ENCODE results near the gene HP1BP3. TPM values are rescaled to one million over a fixed set of nuclear protein-coding genes. Genes with fewer than 3 reads are reported as not detected.
A peak's percentile ranks its signal among the peaks of the same experiment; 100 is the strongest.
"Not testable (repeated sequence)": the region's sequence is repeated elsewhere in the genome, so short reads cannot be mapped to it uniquely, and the experiment has no call there.

HP1BP3 gene
- total and polyA plus RNA-seq, 5 experiments from 2014 or later = 220 to 362 (median 282) TPM

DNA sequence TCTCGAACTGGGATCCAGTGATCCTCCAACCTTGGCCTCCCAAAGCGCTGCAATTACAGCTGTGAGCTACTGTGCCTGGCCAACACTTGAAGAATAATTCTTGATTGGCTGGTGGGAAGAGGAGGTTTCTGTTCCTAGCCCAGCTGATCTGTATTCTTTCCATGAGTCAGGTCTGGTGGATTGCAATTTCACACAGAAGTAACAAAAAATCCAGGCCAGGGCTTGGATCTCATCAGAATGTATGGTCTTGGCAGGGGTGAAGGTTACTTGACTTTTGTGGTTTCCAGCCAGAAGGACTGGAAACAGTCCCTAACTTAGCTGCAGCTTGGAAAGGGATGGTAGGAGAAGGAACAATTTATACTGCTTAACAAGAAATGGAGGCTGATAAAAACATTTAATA is 5.1 kb upstream of the HP1BP3 start:
- Mint-ChIP-seq H3K27ac (no peak overlapping the region), H3K36me3 (no peaks in the 10 kb centered on the region), H3K4me3 (no peak overlapping the region), H3K27me3 (no peaks in the 10 kb centered on the region), H3K4me1 (peaks cover 2 to 10% (median 8%) of the 10 kb centered on the region in 4 donors), H3K9me3 (no peaks in the 10 kb centered on the region)
- DNase-seq = no peak
- POLR2A ChIA-PET = no interaction called here
- ATAC-seq = no peak

DNA sequence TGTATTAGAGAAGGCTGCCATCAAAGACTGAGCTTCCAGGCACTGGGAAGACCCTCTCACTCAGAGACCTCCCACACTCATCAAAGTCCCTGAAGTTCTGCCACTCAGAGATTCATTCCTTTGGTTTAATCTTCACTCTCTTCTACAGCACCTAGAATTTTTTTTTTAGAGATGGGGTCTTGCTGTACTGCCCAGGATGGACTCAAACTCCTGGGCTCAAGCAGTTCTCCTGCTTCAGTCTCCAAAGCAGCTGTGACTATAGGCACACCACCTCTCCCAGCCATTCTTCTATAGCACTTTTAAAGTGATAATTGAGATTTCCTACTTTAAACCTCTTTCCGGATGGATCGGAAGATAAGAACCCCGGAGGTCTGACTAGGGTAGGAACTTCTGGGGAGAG is 3.7 kb upstream of the HP1BP3 start:
- Mint-ChIP-seq H3K36me3 (no peaks in the 10 kb centered on the region), H3K27ac (no peak overlapping the region), H3K27me3 (no peaks in the 10 kb centered on the region), H3K4me3 (no peak overlapping the region), H3K4me1 (peaks cover 4 to 14% (median 10%) of the 10 kb centered on the region in 4 donors), H3K9me3 (no peaks in the 10 kb centered on the region)
- ATAC-seq (no peak), DNase-seq (no peak)
- POLR2A ChIA-PET = no interaction called here

DNA sequence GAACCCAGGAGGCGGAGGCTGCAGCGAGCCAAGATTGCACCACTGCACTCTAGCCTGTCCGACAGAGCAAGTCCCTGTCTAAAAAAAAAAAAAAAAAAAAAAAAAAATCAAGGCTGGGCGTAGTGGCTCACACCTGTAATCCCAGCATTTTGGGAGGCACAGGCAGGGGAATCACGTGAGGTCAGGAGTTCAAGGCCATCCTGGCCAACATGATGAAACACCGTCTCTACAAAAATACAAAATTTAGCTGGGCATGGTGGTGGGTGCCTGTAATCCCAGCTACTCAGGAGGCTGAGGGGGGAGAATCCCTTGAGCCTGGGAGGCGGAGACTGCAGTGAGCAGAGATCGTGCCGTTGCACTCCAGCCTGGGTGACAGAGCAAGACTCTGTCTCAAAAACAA is 2.5 kb upstream of the HP1BP3 start:
- POLR2A ChIA-PET, H3K36me3 Mint-ChIP-seq, ATAC-seq, H3K27me3 Mint-ChIP-seq, H3K9me3 Mint-ChIP-seq, DNase-seq, H3K27ac Mint-ChIP-seq: not testable (repeated sequence)
- Mint-ChIP-seq H3K4me1 (peaks cover 7 to 26% (median 19%) of the 10 kb centered on the region in 4 donors), H3K4me3 (peak overlapping the region in 1 of 10 donors; percentile 58)

DNA sequence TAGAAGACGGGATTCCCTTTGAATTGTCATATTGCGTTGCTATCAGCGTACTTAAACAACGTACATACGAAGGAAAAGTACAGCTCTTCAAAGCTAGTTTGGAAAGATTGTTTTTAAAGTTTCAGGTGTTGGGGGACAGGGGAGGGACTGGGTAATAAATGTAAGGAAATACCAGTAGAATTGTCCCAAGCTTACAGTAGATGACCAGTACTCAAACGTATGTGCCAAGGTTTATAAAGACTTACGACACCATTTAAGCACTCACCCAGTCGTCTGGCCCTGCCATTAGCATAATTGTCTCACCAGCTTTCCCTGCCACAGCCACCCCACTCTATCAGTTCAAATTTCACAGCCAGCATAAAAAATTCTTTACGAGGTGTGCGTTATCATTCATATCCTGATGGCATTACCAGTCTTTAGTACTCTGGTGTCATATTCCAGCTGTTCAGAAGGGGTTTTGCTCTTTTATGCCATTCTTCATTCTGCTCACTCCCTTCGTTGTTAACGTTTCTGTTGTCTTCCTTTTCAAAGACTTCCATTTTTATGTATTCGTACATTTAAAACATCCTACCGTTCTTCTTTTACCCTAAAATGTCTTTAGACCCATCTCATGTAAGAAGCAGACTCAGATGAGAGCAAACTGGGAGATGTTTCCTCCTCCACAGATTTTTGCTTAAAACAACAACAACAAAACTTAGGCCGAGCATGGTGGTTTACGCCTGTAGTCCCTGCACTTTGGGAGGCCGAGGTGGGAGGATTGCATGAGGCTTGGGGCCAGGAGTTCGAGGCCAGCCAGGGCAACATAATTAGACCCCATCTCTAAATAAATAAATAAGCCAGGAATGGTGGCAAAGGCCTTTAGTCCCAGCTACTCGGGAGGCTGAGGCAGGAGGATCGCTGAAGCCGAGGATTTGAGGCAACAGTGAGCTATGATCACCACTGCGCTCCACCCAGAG is 1.0 kb upstream of the HP1BP3 start:
- H3K27ac Mint-ChIP-seq = peak overlapping the region; percentile 94 to 99 (median 98)
- H3K36me3 Mint-ChIP-seq = no peaks in the 10 kb centered on the region
- no peaks in the 10 kb centered on the region for H3K27me3 Mint-ChIP-seq
- ATAC-seq (no peak), DNase-seq (peak in 1 of 10 donors; percentile 3)
- peaks cover 10 to 41% (median 28%) of the 10 kb centered on the region in 4 donors for H3K4me1 Mint-ChIP-seq
- H3K4me3 Mint-ChIP-seq = peak overlapping the region; percentile 93 to 99 (median 96)
- POLR2A ChIA-PET = interaction anchor here (1.2 to 2.4 kb wide), 7 partner anchors 10 to 537 kb away, joined by 3 to 23 read pairs (median 5); partner anchors contain the start of genes DDOST and SH2D5
- no peaks in the 10 kb centered on the region for H3K9me3 Mint-ChIP-seq

DNA sequence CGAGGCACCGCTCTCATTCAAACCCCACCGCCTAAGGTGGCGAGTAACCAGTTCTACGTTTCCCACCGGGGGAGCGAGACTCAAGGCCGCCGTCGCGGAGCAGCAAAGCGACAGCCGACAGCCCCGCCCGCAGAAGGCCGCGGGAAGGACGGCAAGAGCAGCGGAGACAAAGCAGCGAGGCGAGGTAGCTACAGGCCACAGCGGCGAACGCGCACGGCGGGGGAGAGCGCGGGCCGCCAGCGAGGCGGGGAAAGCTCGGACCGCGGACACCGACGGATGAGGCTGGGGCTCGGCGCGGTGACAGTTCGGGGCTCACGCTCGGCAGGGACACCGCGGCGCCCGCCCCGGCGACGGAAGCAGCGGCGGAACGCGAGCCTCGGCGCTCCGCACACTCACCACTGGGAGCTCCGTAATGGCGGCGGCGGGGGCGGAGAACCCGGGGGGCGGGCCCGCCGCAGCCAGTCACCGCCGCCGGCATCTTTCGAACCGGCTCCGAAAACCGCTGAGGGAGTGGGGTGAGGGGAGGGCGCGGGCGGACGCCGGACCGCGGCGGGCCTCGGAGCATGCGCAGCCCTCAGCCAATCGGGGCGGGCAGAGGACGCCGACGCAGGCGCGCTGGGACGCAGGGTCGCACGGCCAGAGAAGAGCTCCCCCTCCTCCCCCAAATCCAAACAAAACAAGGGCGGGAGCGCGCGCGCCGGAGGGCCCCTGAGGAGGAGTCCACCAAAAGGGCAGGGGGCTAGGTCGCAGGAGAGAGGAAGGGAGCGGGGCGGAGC is 666 bp downstream of the HP1BP3 start:
- Mint-ChIP-seq H3K9me3 (no peaks in the 10 kb centered on the region), H3K4me3 (peak overlapping the region; percentile 91 to 100 (median 98)), H3K27me3 (no peaks in the 10 kb centered on the region), H3K4me1 (peaks cover 10 to 46% (median 32%) of the 10 kb centered on the region in 4 donors), H3K27ac (peak overlapping the region; percentile 75 to 99 (median 97)), H3K36me3 (peaks cover 0 to 2% (median 0%) of the 10 kb centered on the region in 3 donors)
- POLR2A ChIA-PET = interaction anchor here (0.6 to 2.4 kb wide), 22 partner anchors 11 to 1188 kb away, joined by 3 to 23 read pairs (median 4); partner anchors contain the start of genes DDOST and SH2D5
- ATAC-seq (peak; percentile 74 to 77), DNase-seq (peak; percentile 92 to 98 (median 96))

GRCh38 chr1:20785907-20786252 is 1.2 kb downstream of the HP1BP3 start:
- DNase-seq (peak in 1 of 10 donors; percentile 8), ATAC-seq (no peak)
- POLR2A ChIA-PET = interaction anchor here (0.6 to 2.4 kb wide), 14 partner anchors 10 to 1187 kb away, joined by 3 to 23 read pairs (median 4); partner anchors contain the start of gene DDOST
- Mint-ChIP-seq H3K27me3 (no peaks in the 10 kb centered on the region), H3K4me1 (peaks cover 13 to 52% (median 37%) of the 10 kb centered on the region in 4 donors), H3K9me3 (no peaks in the 10 kb centered on the region), H3K4me3 (peak overlapping the region; percentile 91 to 100 (median 98)), H3K27ac (peak overlapping the region; percentile 75 to 99 (median 97)), H3K36me3 (peaks cover 0 to 6% (median 2%) of the 10 kb centered on the region in 3 donors)

- DNase-seq = no peak
- no peak for ATAC-seq
- peaks cover 0 to 88% (median 17%) of the 10 kb centered on the region in 3 donors for H3K36me3 Mint-ChIP-seq
- H3K27me3 Mint-ChIP-seq = no peaks in the 10 kb centered on the region
- no peak overlapping the region for H3K4me3 Mint-ChIP-seq
- no peaks in the 10 kb centered on the region for H3K9me3 Mint-ChIP-seq
- H3K4me1 Mint-ChIP-seq = peaks cover 14 to 32% (median 30%) of the 10 kb centered on the region in 4 donors
- POLR2A ChIA-PET = interaction anchor here (0.6 to 1.8 kb wide), 2 partner anchors 11 to 18 kb away, joined by 3 to 5 read pairs; partner anchors contain the start of gene HP1BP3
- H3K27ac Mint-ChIP-seq = no peak overlapping the region
Observed at GRCh38 chr1:20775700-20776099, 11.4 kb downstream of the HP1BP3 start.

- peaks cover 0 to 91% (median 16%) of the 10 kb centered on the region in 3 donors for H3K36me3 Mint-ChIP-seq
- no peaks in the 10 kb centered on the region for H3K9me3 Mint-ChIP-seq
- no peaks in the 10 kb centered on the region for H3K27me3 Mint-ChIP-seq
- DNase-seq (no peak), ATAC-seq (no peak)
- no peak overlapping the region for H3K4me3 Mint-ChIP-seq
- POLR2A ChIA-PET = no interaction called here
- no peak overlapping the region for H3K27ac Mint-ChIP-seq
- H3K4me1 Mint-ChIP-seq = peaks cover 5 to 16% (median 7%) of the 10 kb centered on the region in 4 donors
Observed at GRCh38 chr1:20771780-20772179, 15.3 kb downstream of the HP1BP3 start.

DNA sequence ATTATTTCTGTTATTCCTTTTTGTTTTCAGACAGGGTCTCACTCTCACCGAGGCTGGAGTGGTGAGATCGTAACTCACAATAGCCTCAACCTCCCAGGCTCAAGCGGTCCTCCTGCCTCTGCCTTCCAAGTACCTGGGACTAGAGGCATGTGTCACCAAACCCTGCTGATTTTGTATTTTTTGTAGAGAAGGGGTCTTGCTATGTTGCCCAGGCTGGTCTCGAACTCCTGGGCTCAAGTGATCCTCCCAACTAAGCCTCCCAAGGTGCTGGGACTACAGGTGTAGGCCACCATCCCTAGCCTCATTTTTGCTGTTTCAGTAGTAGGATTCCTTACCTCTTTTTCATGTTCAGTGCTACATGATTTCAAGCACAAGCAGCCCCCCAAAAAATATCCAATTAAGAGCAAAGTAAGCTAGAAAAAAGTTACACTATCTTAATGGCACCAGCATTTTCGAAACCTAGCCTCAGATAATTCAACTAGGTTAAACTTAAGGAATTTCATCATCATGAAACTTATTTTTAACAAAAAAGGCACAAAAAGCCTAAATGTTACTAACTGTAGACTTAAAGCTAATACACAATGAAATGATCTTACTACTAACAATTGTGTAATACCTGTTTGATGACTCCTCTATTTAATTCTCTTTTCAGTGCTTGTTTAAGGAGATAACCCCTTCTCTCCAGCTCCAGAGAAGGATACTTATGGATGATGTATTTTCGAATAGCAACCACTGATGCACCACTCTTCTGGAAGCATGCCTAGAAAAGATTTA is 16.6 kb downstream of the HP1BP3 start:
- Mint-ChIP-seq H3K36me3 (peaks cover 0 to 91% (median 19%) of the 10 kb centered on the region in 3 donors), H3K27me3 (no peaks in the 10 kb centered on the region), H3K27ac (peak overlapping the region in 4 of 10 donors; percentile 18 to 66 (median 44)), H3K9me3 (no peaks in the 10 kb centered on the region), H3K4me3 (no peak overlapping the region), H3K4me1 (peaks cover 0 to 9% (median 4%) of the 10 kb centered on the region in 4 donors)
- DNase-seq (no peak), ATAC-seq (no peak)
- POLR2A ChIA-PET = interaction anchor here (1.7 kb wide), 1 partner anchor 17 kb away, joined by 5 read pairs; the partner anchor contains the start of gene HP1BP3

- Mint-ChIP-seq H3K4me1 (peaks cover 0 to 9% (median 4%) of the 10 kb centered on the region in 4 donors), H3K4me3 (no peak overlapping the region), H3K27ac (no peak overlapping the region), H3K36me3 (peaks cover 6 to 93% (median 28%) of the 10 kb centered on the region in 3 donors), H3K27me3 (no peaks in the 10 kb centered on the region), H3K9me3 (no peaks in the 10 kb centered on the region)
- DNase-seq (no peak), ATAC-seq (no peak)
- POLR2A ChIA-PET = no interaction called here
Observed at GRCh38 chr1:20767271-20767670, 19.8 kb downstream of the HP1BP3 start.

DNA sequence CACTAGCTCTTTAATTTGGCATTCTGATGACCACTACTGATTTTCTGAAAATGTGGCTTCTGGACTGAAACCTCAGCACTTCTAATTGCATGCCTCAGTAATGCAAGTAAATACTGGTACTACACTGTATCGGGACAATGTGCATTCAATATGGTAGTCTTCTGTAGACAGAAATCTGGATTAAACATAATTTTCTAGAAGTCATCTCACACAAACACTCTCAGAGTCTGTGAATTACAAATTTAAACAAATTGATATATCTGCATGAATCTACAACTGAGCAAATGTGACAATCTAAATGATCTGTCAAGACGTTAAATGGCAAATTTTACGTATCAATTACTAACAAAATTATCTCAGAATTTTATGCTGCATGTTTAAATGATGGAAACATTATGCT is 23.7 kb downstream of the HP1BP3 start:
- Mint-ChIP-seq H3K36me3 (peaks cover 6 to 97% (median 24%) of the 10 kb centered on the region in 3 donors), H3K9me3 (no peaks in the 10 kb centered on the region), H3K27me3 (no peaks in the 10 kb centered on the region), H3K4me1 (peaks cover 0 to 10% (median under 1%) of the 10 kb centered on the region in 4 donors), H3K4me3 (no peak overlapping the region), H3K27ac (no peak overlapping the region)
- ATAC-seq (no peak), DNase-seq (no peak)
- POLR2A ChIA-PET = interaction anchor here (2.1 kb wide), 1 partner anchor 23 kb away, joined by 12 read pairs; the partner anchor contains the start of gene HP1BP3

- Mint-ChIP-seq H3K4me3 (no peak overlapping the region), H3K27me3 (no peaks in the 10 kb centered on the region), H3K36me3 (peaks cover 10 to 94% (median 26%) of the 10 kb centered on the region in 3 donors), H3K27ac (no peak overlapping the region), H3K4me1 (peaks cover 0 to 12% (median 0%) of the 10 kb centered on the region in 4 donors), H3K9me3 (no peaks in the 10 kb centered on the region)
- no peak for DNase-seq
- ATAC-seq = no peak
- POLR2A ChIA-PET = no interaction called here
Observed at GRCh38 chr1:20760322-20760721, 26.8 kb downstream of the HP1BP3 start.

Data from naive thymus-derived CD8-positive, alpha-beta T cell (primary cell).